Endothelial cell of umbilical vein (primary cell): ENCODE results near the gene CHRNA7. TPM values are rescaled to one million over a fixed set of nuclear protein-coding genes. Genes with fewer than 3 reads are reported as not detected.

Source experiments
- BruUV-seq: library from RNA; stranded (reverse); fragments of 400-500 nt; replicated peaks from 2 replicates; lab custom pipeline; 2021; lab: Mats Ljungman, UMichigan
- CTCF ChIA-PET: fragments of 300-600, 350-600 bp; sonication (Branson Sonifier 250); formaldehyde crosslinking; loops from one replicate; lab custom pipeline; 2021; ENCODE audit warnings: antibody characterized with exemption, inconsistent platforms; lab: Charles Lee
- POLR2A ChIA-PET: fragments of 300-600, 350-600 bp; sonication (Branson Sonifier 250); formaldehyde crosslinking; loops from one replicate; lab custom pipeline; 2021; ENCODE audit warnings: antibody characterized with exemption, inconsistent platforms; lab: Charles Lee
- DNase-seq: peaks from one replicate; pipeline ENCODE4 v3.0.0-alpha.2; 2011; ENCODE audit warnings: low read depth, low spot score
- FAIRE-seq: peaks from 2 replicates; lab custom pipeline; 2011; peaks lifted over from hg19 to GRCh38; lab: Jason Lieb, UNC
- H2AFZ ChIP-seq: 2 replicates; pipeline ENCODE4 v1.6.0; 2012; ENCODE audit warnings: low read depth, low read length, control low read depth, inconsistent platforms
- H3K27ac ChIP-seq: 2 replicates; pipeline ENCODE4 v1.5.1; 2011; ENCODE audit warnings: low read depth, mild to moderate bottlenecking, control low read depth, low read length, moderate library complexity; ENCODE audit not compliant: insufficient read depth
- H3K27me3 ChIP-seq, 2 experiments: 2 replicates each; pipeline versions ENCODE4 v1.6.0 to v1.6.1; 2011; ENCODE audit warnings: low read length in 2 of 2, mixed read lengths in 1 of 2; ENCODE audit not compliant: control insufficient read depth in 2 of 2, insufficient read depth in 2 of 2
- H3K36me3 ChIP-seq, 2 experiments: 2 replicates in 1 of 2; 3 replicates in 1 of 2; pipeline ENCODE4 v1.5.1; 2011; ENCODE audit warnings: low read length in 2 of 2, mild to moderate bottlenecking in 1 of 2, moderate library complexity in 1 of 2; ENCODE audit not compliant: control insufficient read depth in 2 of 2, insufficient read depth in 2 of 2; ENCODE audit errors: extremely low read depth in 1 of 2
- H3K4me1 ChIP-seq: 3 replicates; pipeline ENCODE4 v1.5.1; 2011; ENCODE audit warnings: mild to moderate bottlenecking, low read length; ENCODE audit not compliant: control insufficient read depth, insufficient read depth; ENCODE audit errors: extremely low read depth
- H3K4me2 ChIP-seq: 2 replicates; pipeline ENCODE4 v1.6.1; 2011; ENCODE audit warnings: low read length, control low read depth, mixed read lengths; ENCODE audit not compliant: insufficient read depth
- H3K4me3 ChIP-seq, 3 experiments: fragments of 200-600 bp in 1 of 3; sonication (generic), shearing (Covaris generic) in 1 of 3; replicated peaks in 1 of 3; 2 replicates each; pipeline ENCODE4 v1.5.1; 2011 to 2016; ENCODE audit warnings: control low read depth in 3 of 3, low read length in 3 of 3, mild to moderate bottlenecking in 2 of 3, inconsistent platforms in 1 of 3, low read depth in 1 of 3, moderate library complexity in 1 of 3; ENCODE audit not compliant: insufficient read depth in 1 of 3
- H3K79me2 ChIP-seq: 2 replicates; pipeline ENCODE4 v1.6.0; 2012; ENCODE audit warnings: low read length, inconsistent platforms; ENCODE audit not compliant: control insufficient read depth, insufficient read depth
- H3K9ac ChIP-seq: replicated peaks from 2 replicates; pipeline ENCODE3; 2011; ENCODE audit warnings: low read length, control low read depth; ENCODE audit not compliant: insufficient read depth; ENCODE audit errors: extremely low read depth
- H3K9me1 ChIP-seq: replicated peaks from 3 replicates; pipeline ENCODE4 v1.6.0; 2011; ENCODE audit warnings: mild to moderate bottlenecking, low read length; ENCODE audit not compliant: control insufficient read depth, insufficient read depth; ENCODE audit errors: extremely low read depth
- H3K9me3 ChIP-seq: replicated peaks from 2 replicates; pipeline ENCODE4 v1.5.1; 2012; ENCODE audit warnings: low read length, inconsistent platforms; ENCODE audit not compliant: control insufficient read depth, insufficient read depth
- H4K20me1 ChIP-seq: replicated peaks from 2 replicates; pipeline ENCODE3; 2011; ENCODE audit warnings: mild to moderate bottlenecking, low read length; ENCODE audit not compliant: control insufficient read depth, insufficient read depth; ENCODE audit errors: extremely low read depth
- EZH2 ChIP-seq: IDR thresholded peaks from 2 replicates; pipeline ENCODE4 v1.6.1; 2012; ENCODE audit warnings: borderline replicate concordance, low read depth, mild to moderate bottlenecking, moderate library complexity, low read length, inconsistent platforms; ENCODE audit not compliant: severe bottlenecking
- FOS ChIP-seq: IDR thresholded peaks from 2 replicates; pipeline ENCODE4 v1.6.1; 2011; ENCODE audit warnings: mild to moderate bottlenecking, low read length, moderate library complexity, borderline replicate concordance; ENCODE audit not compliant: insufficient read depth
- GATA2 ChIP-seq: IDR thresholded peaks from 2 replicates; pipeline ENCODE4 v1.7.0; 2011; ENCODE audit warnings: low read depth, mild to moderate bottlenecking, moderate library complexity, mixed read lengths, low read length; ENCODE audit not compliant: insufficient read length, insufficient read depth
- JUN ChIP-seq: IDR thresholded peaks from 2 replicates; pipeline ENCODE4 v1.6.1; 2011; ENCODE audit warnings: borderline replicate concordance, low read depth; ENCODE audit not compliant: insufficient read length, insufficient read depth
- MYC ChIP-seq: IDR thresholded peaks from one replicate; pipeline ENCODE4 v1.6.1; 2011; ENCODE audit warnings: mild to moderate bottlenecking, low read depth, low read length
- POLR2A ChIP-seq: IDR thresholded peaks from 2 replicates; pipeline ENCODE4 v1.6.1; 2012; ENCODE audit warnings: low read depth, mild to moderate bottlenecking, control low read depth, low read length
- POLR2AphosphoS5 ChIP-seq: IDR thresholded peaks from 2 replicates; pipeline ENCODE4 v1.6.1; 2012; ENCODE audit warnings: low read depth, mild to moderate bottlenecking, control low read depth, low read length, moderate library complexity; ENCODE audit not compliant: insufficient read depth
- dilution Hi-C: fragments of 300-500 bp; cut with MboI; formaldehyde crosslinking; loops from one replicate; pipeline ENCODE4 v1.15.0; 2019; ENCODE audit warnings: low sequenced_read_pairs; ENCODE audit not compliant: extremely low pct_ligation_motif_present
- intact Hi-C: fragments of 100-400 bp; cut with micrococcal nuclease; formaldehyde crosslinking; loops from one replicate; pipeline ENCODE4 v1.10.0; 2022
- polyA plus RNA-seq, 4 experiments: library from polyadenylated mRNA; depleted of rRNA in 3 of 4; stranded (reverse) in 3 of 4; unstranded in 1 of 4; fragments of >200 nt; gene quantifications; 2 replicates each; pipeline versions ENCODE4 v1.2.1 to v1.2.3, GENCODE V29; 2011 to 2012; ENCODE audit warnings: missing spikeins in 1 of 4
- total RNA-seq: library from RNA; stranded (reverse); gene quantifications from 2 replicates; pipeline ENCODE4 v1.2.3, GENCODE V29; 2021
- TF ChIP-seq, protein P1 (sequence below), 2 donors: IDR thresholded peaks; 1 replicate in 1 of 2; 2 replicates in 1 of 2; pipeline ENCODE4 v1.5.1; 2011; ENCODE audit warnings: low read length in 2 of 2, mild to moderate bottlenecking in 2 of 2, moderate library complexity in 2 of 2, control low read depth in 1 of 2, inconsistent platforms in 1 of 2, low read depth in 1 of 2; ENCODE audit not compliant: insufficient read depth in 1 of 2; ENCODE audit errors: extremely low read depth in 1 of 2
- TF ChIP-seq, protein P2 (sequence below): IDR thresholded peaks from 2 replicates; pipeline ENCODE4 v1.6.1; 2011; ENCODE audit not compliant: insufficient read depth, insufficient read length

The CHRNA7 gene
- total and polyA plus RNA-seq, 2 donors (not counting 3 experiments of a cell fraction or from before 2014, with no cell fraction given): 0.70 to 2.6 TPM

DNA sequence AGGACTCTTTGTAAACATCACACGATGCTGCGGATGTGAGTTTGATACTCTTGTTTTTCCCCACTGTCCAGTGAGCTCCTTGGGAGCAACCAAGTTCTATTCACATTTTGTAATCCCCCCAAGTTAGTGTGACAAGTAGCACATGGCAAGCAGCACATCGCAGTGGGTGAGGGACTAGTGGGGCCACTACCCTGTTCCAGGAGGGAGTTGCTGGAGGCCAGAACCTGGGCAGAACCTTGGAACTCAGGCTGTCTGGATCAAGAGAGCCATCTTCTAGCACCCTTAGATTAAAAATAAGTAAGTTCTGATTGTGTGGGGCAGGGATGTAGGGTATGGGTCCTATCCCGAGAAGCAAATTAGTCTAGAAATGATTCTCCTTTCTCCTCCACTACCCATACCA lies 91.7 kb downstream of the CHRNA7 start:
- Histone ChIP-seq H3K9me3 (no peaks in the 10 kb centered on the region), H2AFZ (no peak overlapping the region), H3K4me2 (no peak overlapping the region), H3K9me1 (no peaks in the 10 kb centered on the region), H3K27me3 (no peaks in the 10 kb centered on the region), H3K79me2 (no peaks in the 10 kb centered on the region), H3K9ac (no peak overlapping the region), H3K4me1 (no peaks in the 10 kb centered on the region), H3K4me3 (no peak overlapping the region), H3K36me3 (no peaks in the 10 kb centered on the region), H4K20me1 (no peaks in the 10 kb centered on the region), H3K27ac (no peak overlapping the region)
- CTCF ChIA-PET: no interaction called here
- POLR2A ChIA-PET: no interaction called here
- intact Hi-C loops (no loop called here), dilution Hi-C loops (no loop called here)
- FAIRE-seq (no peak), DNase-seq (no peak)
- TF ChIP-seq, protein P1, sequence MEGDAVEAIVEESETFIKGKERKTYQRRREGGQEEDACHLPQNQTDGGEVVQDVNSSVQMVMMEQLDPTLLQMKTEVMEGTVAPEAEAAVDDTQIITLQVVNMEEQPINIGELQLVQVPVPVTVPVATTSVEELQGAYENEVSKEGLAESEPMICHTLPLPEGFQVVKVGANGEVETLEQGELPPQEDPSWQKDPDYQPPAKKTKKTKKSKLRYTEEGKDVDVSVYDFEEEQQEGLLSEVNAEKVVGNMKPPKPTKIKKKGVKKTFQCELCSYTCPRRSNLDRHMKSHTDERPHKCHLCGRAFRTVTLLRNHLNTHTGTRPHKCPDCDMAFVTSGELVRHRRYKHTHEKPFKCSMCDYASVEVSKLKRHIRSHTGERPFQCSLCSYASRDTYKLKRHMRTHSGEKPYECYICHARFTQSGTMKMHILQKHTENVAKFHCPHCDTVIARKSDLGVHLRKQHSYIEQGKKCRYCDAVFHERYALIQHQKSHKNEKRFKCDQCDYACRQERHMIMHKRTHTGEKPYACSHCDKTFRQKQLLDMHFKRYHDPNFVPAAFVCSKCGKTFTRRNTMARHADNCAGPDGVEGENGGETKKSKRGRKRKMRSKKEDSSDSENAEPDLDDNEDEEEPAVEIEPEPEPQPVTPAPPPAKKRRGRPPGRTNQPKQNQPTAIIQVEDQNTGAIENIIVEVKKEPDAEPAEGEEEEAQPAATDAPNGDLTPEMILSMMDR (IDR thresholded peaks at IDR 0.05; ENCODE audit: extremely low read depth in 1 of 2, insufficient read depth in 1 of 2, low read depth in 1 of 2, low read length in 2 of 2): no peak
- TF ChIP-seq POLR2AphosphoS5: no peak
- no peak for TF ChIP-seq MYC
- TF ChIP-seq, protein P2, sequence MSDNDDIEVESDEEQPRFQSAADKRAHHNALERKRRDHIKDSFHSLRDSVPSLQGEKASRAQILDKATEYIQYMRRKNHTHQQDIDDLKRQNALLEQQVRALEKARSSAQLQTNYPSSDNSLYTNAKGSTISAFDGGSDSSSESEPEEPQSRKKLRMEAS: no peak
- TF ChIP-seq GATA2: no peak
- no TSS peak for BruUV-seq

DNA sequence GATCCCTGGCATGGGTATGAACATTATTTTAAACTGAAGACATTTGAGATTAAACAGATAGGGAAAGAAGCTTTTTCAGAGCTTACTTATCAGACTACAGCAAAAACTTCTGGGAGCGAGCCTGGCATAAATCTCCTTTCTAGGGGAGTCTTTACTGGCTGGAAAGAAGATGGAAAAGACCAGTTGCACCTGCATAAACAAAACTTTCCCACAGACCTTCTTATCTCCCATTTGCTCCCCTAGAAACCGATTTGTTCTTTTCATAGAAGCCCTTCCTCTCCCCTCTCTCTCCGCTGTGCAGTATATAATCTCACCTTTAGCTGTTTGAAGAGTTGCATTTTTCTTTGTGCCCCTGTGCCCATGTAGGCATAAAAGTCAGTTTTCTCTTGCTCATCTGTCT lies 93.2 kb downstream of the CHRNA7 start:
- Histone ChIP-seq H3K36me3 (no peaks in the 10 kb centered on the region), H3K4me3 (no peak overlapping the region), H3K27me3 (no peaks in the 10 kb centered on the region), H3K9ac (no peak overlapping the region), H3K4me1 (no peaks in the 10 kb centered on the region), H3K4me2 (no peak overlapping the region), H3K9me3 (no peaks in the 10 kb centered on the region), H3K9me1 (no peaks in the 10 kb centered on the region), H3K79me2 (no peaks in the 10 kb centered on the region), H4K20me1 (no peaks in the 10 kb centered on the region), H3K27ac (no peak overlapping the region), H2AFZ (no peak overlapping the region)
- ChIA-PET CTCF (no interaction called here), POLR2A (no interaction called here)
- dilution Hi-C loops: no loop called here
- FAIRE-seq (no peak), DNase-seq (no peak)
- TF ChIP-seq, protein P1 (IDR thresholded peaks at IDR 0.05; ENCODE audit: extremely low read depth in 1 of 2, insufficient read depth in 1 of 2, low read depth in 1 of 2, low read length in 2 of 2): no peak
- TF ChIP-seq POLR2A: no peak
- TF ChIP-seq FOS: no peak
- no peak for TF ChIP-seq EZH2
- no peak for TF ChIP-seq POLR2AphosphoS5
- TF ChIP-seq, protein P2: no peak
- TF ChIP-seq GATA2: no peak
- TF ChIP-seq MYC: no peak
- no peak for TF ChIP-seq JUN
- intact Hi-C loops: no loop called here
- no TSS peak for BruUV-seq
